Large intestine (tissue), 3 donors: ENCODE measurements around the gene OXSR1. TPM values are rescaled to one million over a fixed set of nuclear protein-coding genes. Genes with fewer than 3 reads are reported as not detected.

ENCODE experiments used
- DNase-seq, 2 donors: peaks; one replicate each; pipeline versions ENCODE4 v3.0.0 to v3.0.0-alpha.2; 2013
- H3K27ac ChIP-seq: one replicate; pipeline ENCODE4 v1.5.1; 2013; ENCODE audit warnings: low read length
- H3K27me3 ChIP-seq: 2 replicates; pipeline ENCODE4 v1.6.1; 2013; ENCODE audit warnings: low read length; ENCODE audit not compliant: control insufficient read depth, insufficient read depth
- H3K36me3 ChIP-seq: 2 replicates; pipeline ENCODE4 v1.6.1; 2013; ENCODE audit warnings: low read length; ENCODE audit not compliant: control insufficient read depth, insufficient read depth
- H3K4me1 ChIP-seq: one replicate; pipeline ENCODE4 v1.6.1; 2013; ENCODE audit warnings: low read length; ENCODE audit not compliant: control insufficient read depth, insufficient read depth
- H3K4me3 ChIP-seq: one replicate; pipeline ENCODE4 v1.5.1; 2013; ENCODE audit warnings: low read length
- H3K9me3 ChIP-seq: one replicate; pipeline ENCODE4 v1.6.1; 2013; ENCODE audit warnings: mild to moderate bottlenecking, low read depth, low read length, moderate library complexity; ENCODE audit not compliant: control insufficient read depth
- WGBS: methylation state at CpG from one replicate; pipeline ENCODE4 v1.1.5; 2013; ENCODE audit warnings: low lambda C conversion rate; ENCODE audit not compliant: insufficient coverage; 5-methylcytosine and 5-hydroxymethylcytosine counted together
- polyA plus RNA-seq: library from polyadenylated mRNA; unstranded; fragments of 120-200 nt; gene quantifications from one replicate; pipeline ENCODE4 v1.2.1, GENCODE V29; 2013

The OXSR1 gene
- polyA plus RNA-seq, 1 donor = 30.4 TPM

DNA sequence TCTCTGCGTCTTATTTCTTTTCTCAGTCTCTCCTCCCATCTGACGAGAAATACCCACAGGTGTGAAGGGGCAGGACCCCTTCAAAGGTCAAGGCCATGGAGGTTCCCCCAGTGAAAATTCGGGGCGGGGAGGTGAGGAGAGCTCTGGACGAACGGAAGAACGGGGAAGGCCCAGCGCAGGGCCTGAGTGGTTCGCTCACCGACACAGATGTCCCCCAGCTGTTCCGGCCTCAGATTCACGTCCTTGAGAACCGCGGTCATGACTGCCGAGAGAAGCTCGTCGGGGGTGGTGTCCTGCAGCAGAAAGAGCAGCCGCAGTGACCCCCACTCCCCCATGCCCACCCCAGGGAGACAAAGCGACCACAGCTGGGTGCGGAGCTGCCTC lies 29.0 kb upstream of the OXSR1 start:
- peaks cover 52% of the 10 kb centered on the region for H3K4me1 ChIP-seq
- peak in 1 of 2 donors; percentile 58 for DNase-seq

DNA sequence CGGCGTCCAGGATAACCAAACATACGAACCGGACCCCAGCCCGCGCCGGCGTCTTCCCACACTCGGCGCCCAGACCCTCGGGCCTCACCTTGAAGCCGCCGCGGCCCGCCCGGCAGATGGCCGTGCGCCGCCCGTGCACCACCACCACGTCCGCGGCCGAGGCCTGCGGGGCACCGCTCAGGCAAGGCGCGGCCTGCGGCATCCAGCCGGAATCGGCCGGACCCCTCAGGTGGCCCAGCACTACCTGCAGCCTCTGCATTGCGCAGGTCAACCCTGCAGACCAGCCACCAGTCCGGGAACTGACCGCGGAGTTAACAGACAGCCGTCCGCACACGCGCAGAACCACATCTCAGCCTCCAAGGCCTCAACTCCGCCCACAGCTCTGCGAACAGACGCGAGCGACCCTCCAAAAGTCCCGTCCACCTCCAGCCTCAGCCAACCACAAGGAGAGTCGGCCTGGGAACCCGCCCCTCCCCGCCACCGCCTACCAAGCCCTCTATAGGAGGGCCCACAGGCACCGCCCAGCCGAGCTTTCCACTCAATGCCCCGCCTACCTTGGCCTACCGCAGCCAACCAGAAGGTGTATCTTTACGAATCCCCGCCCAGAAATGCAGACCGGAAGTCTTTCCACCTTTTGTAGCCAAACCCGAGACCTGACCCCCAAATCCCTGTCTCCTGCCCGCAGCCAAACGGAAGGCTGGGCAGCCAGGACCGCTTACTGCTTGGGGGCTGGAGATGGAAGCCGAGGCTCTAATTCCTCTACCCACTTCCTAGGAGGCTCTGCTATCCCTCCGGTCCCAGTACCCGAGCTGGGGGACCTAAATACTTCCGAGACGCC lies 28.3 kb upstream of the OXSR1 start, which contains the start of gene ACAA1:
Gene ACAA1 (minus strand): TSS at position 351 of the 838 bp plus-strand sequence. CDS start 92 bp downstream, at position 259.
- Histone ChIP-seq H3K27me3 (no peaks in the 10 kb centered on the region), H3K4me3 (peak within 1 kb of the TSS; percentile 85), H3K9me3 (no peaks in the 10 kb centered on the region), H3K36me3 (peaks cover 35% of the 10 kb centered on the region), H3K4me1 (peaks cover 46% of the 10 kb centered on the region), H3K27ac (peak within 1 kb of the TSS; percentile 86)
- no CpG with 5 or more reads among the region's 66 CpGs for WGBS
- peak; percentile 99 to 100 for DNase-seq

More for the DNA sequence above, 29.0 kb upstream of the OXSR1 start:
- Histone ChIP-seq H3K9me3 (no peaks in the 10 kb centered on the region), H3K27me3 (no peaks in the 10 kb centered on the region), H3K36me3 (peaks cover 35% of the 10 kb centered on the region), H3K27ac (peak overlapping the region; percentile 69), H3K4me3 (peak overlapping the region; percentile 85)
- WGBS = no CpG with 5 or more reads among the region's 20 CpGs

DNA sequence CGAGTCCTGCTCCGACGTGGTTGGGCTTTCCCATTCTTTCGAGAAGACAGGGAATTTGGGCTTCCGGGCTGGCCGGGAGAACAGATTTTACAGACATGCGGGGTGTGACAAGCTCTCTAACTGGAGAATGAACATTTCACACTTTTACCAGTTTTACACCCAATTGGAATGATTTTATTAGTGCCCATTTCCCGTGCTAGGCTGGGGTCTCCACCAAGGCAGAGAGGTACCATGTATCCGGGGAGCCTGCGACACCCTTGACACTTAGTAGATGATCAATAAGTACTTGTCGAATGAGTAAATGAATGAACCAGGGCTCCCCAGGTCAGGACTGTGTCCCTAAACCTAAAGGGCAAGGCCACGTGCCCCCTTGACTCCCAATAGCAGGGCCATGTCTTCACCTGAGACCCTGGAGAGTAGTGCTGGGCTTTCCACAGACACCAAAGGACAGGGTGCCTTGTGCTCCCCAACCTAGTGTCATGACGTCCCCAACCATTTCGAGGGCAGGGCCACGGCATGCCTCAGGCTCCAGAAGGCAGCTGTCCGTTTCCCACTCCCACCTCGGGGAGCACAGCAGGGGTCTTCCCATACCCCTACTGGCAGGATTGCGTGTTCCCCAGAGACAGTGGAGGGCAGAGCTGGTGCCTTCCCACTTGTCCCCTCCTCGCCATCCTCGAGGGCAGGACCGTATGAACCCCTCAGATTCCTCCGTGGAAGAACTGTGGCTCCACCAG lies 27.6 kb upstream of the OXSR1 start:
- Histone ChIP-seq H3K27me3 (no peaks in the 10 kb centered on the region), H3K4me3 (peak overlapping the region; percentile 75), H3K36me3 (peaks cover 33% of the 10 kb centered on the region), H3K27ac (peak overlapping the region; percentile 86), H3K9me3 (no peaks in the 10 kb centered on the region), H3K4me1 (peaks cover 38% of the 10 kb centered on the region)
- no CpG with 5 or more reads among the region's 22 CpGs for WGBS
- no peak for DNase-seq

DNA sequence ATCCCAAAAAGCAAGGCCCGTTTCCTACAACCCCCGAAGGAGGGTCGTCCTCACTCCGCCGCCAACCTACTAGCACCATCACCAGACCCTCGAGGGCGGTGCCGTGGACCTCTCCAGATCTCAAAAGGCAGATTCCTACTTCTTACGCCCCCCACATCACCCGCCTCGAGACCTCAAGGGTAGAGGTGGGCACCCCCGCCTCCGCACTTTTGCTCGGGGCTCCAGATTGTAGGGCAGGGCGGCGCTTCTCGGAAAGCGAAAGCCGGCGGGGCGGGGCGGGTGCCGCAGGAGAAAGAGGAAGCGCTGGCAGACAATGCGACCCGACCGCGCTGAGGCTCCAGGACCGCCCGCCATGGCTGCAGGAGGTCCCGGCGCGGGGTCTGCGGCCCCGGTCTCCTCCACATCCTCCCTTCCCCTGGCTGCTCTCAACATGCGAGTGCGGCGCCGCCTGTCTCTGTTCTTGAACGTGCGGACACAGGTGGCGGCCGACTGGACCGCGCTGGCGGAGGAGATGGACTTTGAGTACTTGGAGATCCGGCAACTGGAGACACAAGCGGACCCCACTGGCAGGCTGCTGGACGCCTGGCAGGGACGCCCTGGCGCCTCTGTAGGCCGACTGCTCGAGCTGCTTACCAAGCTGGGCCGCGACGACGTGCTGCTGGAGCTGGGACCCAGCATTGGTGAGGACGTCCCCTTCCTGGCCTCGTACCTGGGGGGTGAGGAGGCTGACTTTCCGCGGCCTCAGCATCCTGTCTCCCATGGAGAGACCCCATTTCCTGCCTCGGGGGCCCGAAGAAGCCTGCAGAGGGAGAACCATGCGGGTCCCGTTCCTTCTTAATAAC lies 26.8 kb upstream of the OXSR1 start, which contains the start of gene MYD88:
Gene MYD88 (plus strand): TSS at position 313 of the 842 bp plus-strand sequence. CDS start 40 bp downstream, at position 353.
- H3K27me3 ChIP-seq = no peaks in the 10 kb centered on the region
- peak; percentile 59 to 88 for DNase-seq
- WGBS = no CpG with 5 or more reads among the region's 65 CpGs

DNA sequence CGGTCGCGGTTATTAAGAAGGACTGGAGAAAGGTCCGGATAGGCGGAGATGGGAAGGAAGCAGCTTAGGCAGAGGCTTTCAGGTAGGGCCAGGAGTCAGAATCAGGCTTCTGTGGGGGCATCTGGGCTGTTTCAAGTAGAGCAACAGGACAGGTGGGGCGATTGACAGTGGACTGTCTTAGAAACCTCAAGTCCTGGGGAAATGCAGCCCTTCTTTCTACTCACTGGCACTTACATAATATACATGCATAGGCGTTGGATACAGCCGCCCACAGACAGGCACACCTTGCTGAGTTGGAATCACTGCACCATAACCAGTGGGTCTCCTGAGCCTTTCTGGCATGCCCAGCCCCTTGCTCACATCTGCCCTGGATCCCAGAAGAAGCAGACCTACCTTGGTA lies 26.1 kb upstream of the OXSR1 start:
- DNase-seq = no peak
- Histone ChIP-seq H3K36me3 (peaks cover 23% of the 10 kb centered on the region), H3K27ac (peak overlapping the region; percentile 86), H3K4me3 (peak overlapping the region; percentile 75), H3K4me1 (peaks cover 24% of the 10 kb centered on the region), H3K27me3 (no peaks in the 10 kb centered on the region), H3K9me3 (no peaks in the 10 kb centered on the region)
- no CpG with 5 or more reads among the region's 8 CpGs for WGBS

More for the DNA sequence above, 26.8 kb upstream of the OXSR1 start, which contains the start of gene MYD88:
- H3K4me1 ChIP-seq = peaks cover 30% of the 10 kb centered on the region
- no peaks in the 10 kb centered on the region for H3K9me3 ChIP-seq
- peaks cover 28% of the 10 kb centered on the region for H3K36me3 ChIP-seq
- peak within 1 kb of the TSS; percentile 75 for H3K4me3 ChIP-seq
- H3K27ac ChIP-seq = peak within 1 kb of the TSS; percentile 86

DNA sequence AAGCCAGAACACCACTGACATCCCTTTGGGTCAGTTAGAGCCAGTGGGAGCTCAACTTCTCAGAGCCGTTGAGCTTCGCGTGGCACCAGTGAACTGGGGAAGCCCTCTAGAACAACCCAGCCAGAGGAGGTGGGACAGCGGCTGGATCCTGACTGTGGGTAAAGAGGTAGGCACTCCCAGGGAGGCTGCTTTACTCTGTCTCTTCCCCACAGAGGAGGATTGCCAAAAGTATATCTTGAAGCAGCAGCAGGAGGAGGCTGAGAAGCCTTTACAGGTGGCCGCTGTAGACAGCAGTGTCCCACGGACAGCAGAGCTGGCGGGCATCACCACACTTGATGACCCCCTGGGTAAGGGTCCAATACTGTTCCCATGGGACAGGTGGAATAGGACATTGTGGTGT lies 25.7 kb upstream of the OXSR1 start:
- no peak overlapping the region for H3K27ac ChIP-seq
- WGBS = no CpG with 5 or more reads among the region's 7 CpGs
- no peak for DNase-seq
- peaks cover 19% of the 10 kb centered on the region for H3K4me1 ChIP-seq
- no peaks in the 10 kb centered on the region for H3K9me3 ChIP-seq
- H3K27me3 ChIP-seq = no peaks in the 10 kb centered on the region
- H3K36me3 ChIP-seq = peaks cover 20% of the 10 kb centered on the region
- peak overlapping the region; percentile 75 for H3K4me3 ChIP-seq

DNA sequence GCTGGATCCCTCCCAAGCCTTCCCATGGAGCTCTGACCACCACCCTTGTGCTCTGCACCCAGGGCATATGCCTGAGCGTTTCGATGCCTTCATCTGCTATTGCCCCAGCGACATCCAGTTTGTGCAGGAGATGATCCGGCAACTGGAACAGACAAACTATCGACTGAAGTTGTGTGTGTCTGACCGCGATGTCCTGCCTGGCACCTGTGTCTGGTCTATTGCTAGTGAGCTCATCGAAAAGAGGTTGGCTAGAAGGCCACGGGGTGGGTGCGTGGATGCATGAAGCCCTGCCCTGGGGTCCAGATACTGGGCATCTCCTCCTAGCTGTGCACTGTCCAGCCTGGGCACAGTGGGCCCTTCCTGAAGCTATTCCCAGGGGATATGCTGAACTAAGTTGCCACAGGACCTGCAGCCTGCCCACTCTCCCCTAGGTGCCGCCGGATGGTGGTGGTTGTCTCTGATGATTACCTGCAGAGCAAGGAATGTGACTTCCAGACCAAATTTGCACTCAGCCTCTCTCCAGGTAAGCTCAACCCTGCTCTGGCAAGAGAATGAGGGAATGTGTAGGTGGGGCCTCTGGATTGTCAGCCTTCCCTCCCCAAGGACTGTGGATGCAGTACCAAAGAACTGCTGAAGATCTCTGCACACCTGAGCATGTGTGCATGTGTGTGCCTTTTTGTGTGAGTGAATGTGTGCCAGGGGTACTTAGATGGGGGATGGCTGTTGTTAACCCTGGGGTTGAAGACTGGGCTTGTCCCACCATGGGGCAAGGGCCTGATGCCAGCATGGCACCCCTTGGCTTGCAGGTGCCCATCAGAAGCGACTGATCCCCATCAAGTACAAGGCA lies 24.8 kb upstream of the OXSR1 start:
- no peaks in the 10 kb centered on the region for H3K27me3 ChIP-seq
- H3K36me3 ChIP-seq = peaks cover 20% of the 10 kb centered on the region
- H3K4me3 ChIP-seq = no peak overlapping the region
- no CpG with 5 or more reads among the region's 13 CpGs for WGBS
- no peaks in the 10 kb centered on the region for H3K9me3 ChIP-seq
- DNase-seq = no peak
- H3K4me1 ChIP-seq = peaks cover 14% of the 10 kb centered on the region
- H3K27ac ChIP-seq = no peak overlapping the region

DNA sequence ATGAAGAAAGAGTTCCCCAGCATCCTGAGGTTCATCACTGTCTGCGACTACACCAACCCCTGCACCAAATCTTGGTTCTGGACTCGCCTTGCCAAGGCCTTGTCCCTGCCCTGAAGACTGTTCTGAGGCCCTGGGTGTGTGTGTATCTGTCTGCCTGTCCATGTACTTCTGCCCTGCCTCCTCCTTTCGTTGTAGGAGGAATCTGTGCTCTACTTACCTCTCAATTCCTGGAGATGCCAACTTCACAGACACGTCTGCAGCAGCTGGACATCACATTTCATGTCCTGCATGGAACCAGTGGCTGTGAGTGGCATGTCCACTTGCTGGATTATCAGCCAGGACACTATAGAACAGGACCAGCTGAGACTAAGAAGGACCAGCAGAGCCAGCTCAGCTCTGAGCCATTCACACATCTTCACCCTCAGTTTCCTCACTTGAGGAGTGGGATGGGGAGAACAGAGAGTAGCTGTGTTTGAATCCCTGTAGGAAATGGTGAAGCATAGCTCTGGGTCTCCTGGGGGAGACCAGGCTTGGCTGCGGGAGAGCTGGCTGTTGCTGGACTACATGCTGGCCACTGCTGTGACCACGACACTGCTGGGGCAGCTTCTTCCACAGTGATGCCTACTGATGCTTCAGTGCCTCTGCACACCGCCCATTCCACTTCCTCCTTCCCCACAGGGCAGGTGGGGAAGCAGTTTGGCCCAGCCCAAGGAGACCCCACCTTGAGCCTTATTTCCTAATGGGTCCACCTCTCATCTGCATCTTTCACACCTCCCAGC lies 24.0 kb upstream of the OXSR1 start:
- no peak overlapping the region for H3K4me3 ChIP-seq
- H3K27me3 ChIP-seq = no peaks in the 10 kb centered on the region
- no peak for DNase-seq
- WGBS = no CpG with 5 or more reads among the region's 7 CpGs
- no peak overlapping the region for H3K27ac ChIP-seq
- no peaks in the 10 kb centered on the region for H3K9me3 ChIP-seq
- H3K4me1 ChIP-seq = peaks cover 14% of the 10 kb centered on the region
- peaks cover 20% of the 10 kb centered on the region for H3K36me3 ChIP-seq

DNA sequence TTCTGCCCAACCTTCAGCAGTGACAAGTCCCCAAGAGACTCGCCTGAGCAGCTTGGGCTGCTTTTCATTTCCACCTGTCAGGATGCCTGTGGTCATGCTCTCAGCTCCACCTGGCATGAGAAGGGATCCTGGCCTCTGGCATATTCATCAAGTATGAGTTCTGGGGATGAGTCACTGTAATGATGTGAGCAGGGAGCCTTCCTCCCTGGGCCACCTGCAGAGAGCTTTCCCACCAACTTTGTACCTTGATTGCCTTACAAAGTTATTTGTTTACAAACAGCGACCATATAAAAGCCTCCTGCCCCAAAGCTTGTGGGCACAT lies 23.4 kb upstream of the OXSR1 start:
- Histone ChIP-seq H3K4me3 (no peak overlapping the region), H3K27ac (no peak overlapping the region), H3K36me3 (peaks cover 20% of the 10 kb centered on the region), H3K9me3 (no peaks in the 10 kb centered on the region), H3K27me3 (no peaks in the 10 kb centered on the region), H3K4me1 (peaks cover 14% of the 10 kb centered on the region)
- no peak for DNase-seq
- no CpG with 5 or more reads among the region's 2 CpGs for WGBS
